HG02610 (cell line): ENCODE data around the gene PRKCG.
"Not testable (repeated sequence)": the region's sequence is repeated elsewhere in the genome, so short reads cannot be mapped to it uniquely, and the experiment has no call there.

Experiments
- ATAC-seq: cut with Tn5 transposase; IDR thresholded peaks from one replicate; pipeline ENCODE4 v1.9.1; 2021; ENCODE audit warnings: mild to moderate bottlenecking, moderate library complexity; ENCODE audit not compliant: unreplicated experiment

Gene PRKCG

GRCh38 chr19:53881482-53882390 lies at the start of gene PRKCG:
PRKCG (plus strand) TSS chr19:53882197; CDS start chr19:53882495, 298 bp downstream.
- ATAC-seq = no peak

GRCh38 chr19:53832861-53833260 lies 49.1 kb upstream of the PRKCG start:
- not testable (repeated sequence) for ATAC-seq

GRCh38 chr19:53838446-53838845 lies 43.6 kb upstream of the PRKCG start:
- ATAC-seq = not testable (repeated sequence)

GRCh38 chr19:53840241-53840640 lies 41.8 kb upstream of the PRKCG start:
- ATAC-seq = not testable (repeated sequence)

- ATAC-seq = not testable (repeated sequence)
Measured at GRCh38 chr19:53840914-53841313, 41.1 kb upstream of the PRKCG start.

- no peak for ATAC-seq
Measured at GRCh38 chr19:53844849-53845246, 37.1 kb upstream of the PRKCG start.

GRCh38 chr19:53847555-53847954 lies 34.4 kb upstream of the PRKCG start:
- ATAC-seq = no peak

GRCh38 chr19:53849237-53849676 lies 32.7 kb upstream of the PRKCG start:
- ATAC-seq = no peak

- no peak for ATAC-seq
Measured at GRCh38 chr19:53853707-53854106, 28.3 kb upstream of the PRKCG start.

GRCh38 chr19:53864308-53864836 lies 17.6 kb upstream of the PRKCG start:
- no peak for ATAC-seq

- ATAC-seq = no peak
Measured at GRCh38 chr19:53865523-53865917, 16.5 kb upstream of the PRKCG start.

GRCh38 chr19:53865918-53866864 lies 15.8 kb upstream of the PRKCG start:
- peak; percentile 27 for ATAC-seq

GRCh38 chr19:53866865-53867224 lies 15.2 kb upstream of the PRKCG start:
- ATAC-seq = no peak

GRCh38 chr19:53867225-53868090 lies 14.5 kb upstream of the PRKCG start, which contains the start of gene MYADM:
MYADM (plus strand) TSS chr19:53867883; CDS start chr19:53873530, 5,647 bp downstream.
- ATAC-seq = peak; percentile 73

GRCh38 chr19:53868091-53868891 lies 13.7 kb upstream of the PRKCG start:
- no peak for ATAC-seq

- peak; percentile 32 for ATAC-seq
Measured at GRCh38 chr19:53868892-53869804, 12.8 kb upstream of the PRKCG start.

GRCh38 chr19:53869805-53870484 lies 12.1 kb upstream of the PRKCG start:
- not testable (repeated sequence) for ATAC-seq

GRCh38 chr19:53870485-53870844 lies 11.5 kb upstream of the PRKCG start:
- ATAC-seq = no peak
